SHP77 (cell line): ENCODE data around the gene ZNF708.
"Not testable (repeated sequence)": the region's sequence is repeated elsewhere in the genome, so short reads cannot be mapped to it uniquely, and the experiment has no call there.

Experiments used
- DNase-seq, 2 experiments: peaks; one replicate each; lab custom pipeline; 2025; lab: John Stamatoyannopoulos, UW

ZNF708 gene

GRCh38 chr19:21260164-21260847 is 68.9 kb downstream of the ZNF708 start:
- DNase-seq, result no peak

- not testable (repeated sequence) for DNase-seq
Measured at GRCh38 chr19:21259421-21260124, 69.6 kb downstream of the ZNF708 start.

GRCh38 chr19:21256722-21257121 is 72.5 kb downstream of the ZNF708 start:
- no peak for DNase-seq
